Fibroblast of the conjunctiva (primary cell): ENCODE results near the gene ZNF784.
"Not testable (repeated sequence)": the region's sequence is repeated elsewhere in the genome, so short reads cannot be mapped to it uniquely, and the experiment has no call there.

Source experiments
- DNase-seq: peaks from one replicate; pipeline ENCODE4 v3.0.0-alpha.2; 2010; ENCODE audit warnings: low read depth

Gene ZNF784

DNA sequence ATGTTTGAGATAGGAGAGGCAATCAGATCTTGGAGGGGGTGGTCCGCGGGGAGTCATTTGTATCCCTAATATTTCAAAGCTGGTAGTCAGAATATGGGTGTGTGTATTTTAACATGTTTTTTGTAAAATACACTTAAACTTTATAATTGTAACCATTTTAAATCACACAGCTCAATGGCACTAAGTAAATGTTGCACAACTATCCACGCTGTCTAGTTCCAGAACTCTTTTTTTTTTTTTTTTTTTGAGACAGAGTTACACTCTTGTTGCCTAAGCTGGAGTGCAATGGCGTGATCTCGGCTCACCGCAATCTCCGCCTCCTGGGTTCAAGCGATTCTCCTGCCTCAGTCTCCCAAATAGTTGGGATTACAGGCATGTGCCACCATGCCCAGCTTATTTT is 40.5 kb downstream of the ZNF784 start:
- not testable (repeated sequence) for DNase-seq

DNA sequence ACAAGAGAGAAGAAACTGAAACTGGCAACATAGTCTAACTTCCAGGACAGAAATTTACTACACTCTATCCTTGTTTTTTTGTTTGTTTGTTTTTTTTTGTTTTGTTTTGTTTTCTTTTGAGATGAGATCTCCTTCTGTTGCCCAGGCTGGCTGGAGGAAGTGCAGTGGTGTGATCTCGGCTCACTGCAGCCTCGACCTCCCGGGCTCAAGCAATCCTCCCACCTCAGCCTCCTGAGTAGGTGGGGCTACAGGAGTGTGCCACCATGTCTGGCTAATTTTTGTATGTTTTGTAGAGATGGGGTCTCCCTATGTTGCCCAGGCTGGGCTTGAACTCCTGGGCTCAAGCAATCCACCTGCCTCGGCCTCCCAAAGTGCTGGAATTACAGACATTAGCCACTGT is 42.1 kb downstream of the ZNF784 start:
- DNase-seq: not testable (repeated sequence)

DNA sequence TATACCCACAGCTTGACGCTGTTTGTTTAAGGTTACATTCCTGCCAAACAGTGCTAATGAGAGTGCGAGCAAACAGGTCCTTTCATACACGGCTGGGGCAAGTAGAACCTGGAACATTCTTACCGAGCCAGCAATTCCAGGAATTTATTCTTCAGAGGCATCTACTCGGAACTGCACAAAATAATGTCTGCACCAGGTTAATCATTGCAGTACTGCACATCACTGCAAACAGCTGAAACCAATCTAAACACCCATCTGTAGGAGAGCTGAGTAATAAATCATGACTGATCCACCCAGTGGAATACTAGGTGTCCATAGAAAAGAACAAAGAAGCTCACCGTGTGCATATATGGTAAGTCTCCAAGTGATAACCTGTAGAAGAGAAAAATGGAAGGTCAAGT is 42.5 kb downstream of the ZNF784 start:
- no peak for DNase-seq

DNA sequence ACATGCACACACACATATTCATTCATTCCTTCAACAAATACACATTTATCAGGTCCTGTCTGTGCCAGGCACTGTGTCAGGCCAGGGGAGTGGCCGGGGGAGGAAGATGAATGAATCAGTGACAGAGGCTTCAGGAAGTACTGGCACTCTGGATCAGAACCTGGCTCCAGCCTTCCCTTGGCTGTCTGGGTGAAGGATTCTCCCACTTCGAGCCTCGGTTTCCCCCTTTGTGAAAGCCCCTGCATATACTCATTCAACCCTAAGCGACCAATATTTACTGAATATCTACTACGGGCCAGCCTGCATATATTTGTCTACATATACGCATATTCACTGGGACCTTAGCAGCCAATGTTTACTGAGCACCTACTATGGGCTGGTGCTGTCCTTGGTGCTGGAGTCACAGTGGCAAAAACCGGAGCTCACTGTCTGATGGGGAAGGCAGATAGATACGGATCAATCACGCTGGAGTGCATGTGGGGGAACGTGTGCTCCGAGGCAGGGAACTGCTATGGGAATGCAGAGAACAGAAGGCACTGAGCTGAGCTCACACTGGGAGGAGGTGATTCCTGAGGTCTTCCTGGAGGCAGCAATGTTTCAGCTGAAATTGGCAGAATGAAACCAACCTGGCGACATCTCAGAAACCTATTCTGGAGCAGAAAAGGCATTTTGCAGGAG is 43.1 kb downstream of the ZNF784 start:
- DNase-seq: no peak

DNA sequence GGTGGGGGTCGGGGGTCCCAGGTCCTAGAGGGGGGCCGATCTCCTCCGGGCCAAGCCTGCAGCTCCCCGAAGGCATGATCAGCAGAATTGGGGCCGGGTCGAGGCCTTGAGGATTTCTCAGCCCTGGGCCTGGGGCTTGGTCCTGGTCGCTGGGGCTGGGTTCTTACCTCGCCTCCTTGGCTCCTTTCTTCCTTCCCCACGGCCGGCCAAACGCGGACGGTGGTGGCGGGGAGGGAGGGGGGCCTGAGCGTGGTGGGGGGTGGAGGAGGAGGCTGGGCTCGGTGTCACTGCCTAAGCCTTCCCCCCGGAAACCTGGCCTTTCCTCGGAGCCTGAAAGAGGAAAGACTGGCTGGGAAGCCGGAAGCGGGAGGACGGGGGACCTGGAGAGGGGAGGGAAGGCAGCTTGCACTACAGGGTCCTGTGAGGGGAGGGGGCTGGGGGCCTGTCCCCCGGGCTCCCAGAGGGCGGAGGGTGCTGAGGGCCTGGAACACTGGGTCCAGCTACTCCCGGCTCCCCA is 43.7 kb downstream of the ZNF784 start, which contains the start of gene ZNF579:
Gene ZNF579 (minus strand): TSS at position 221 of the 517 bp plus-strand sequence. CDS start 1,209 bp downstream, outside the sequence.
- peak; percentile 73 for DNase-seq

DNA sequence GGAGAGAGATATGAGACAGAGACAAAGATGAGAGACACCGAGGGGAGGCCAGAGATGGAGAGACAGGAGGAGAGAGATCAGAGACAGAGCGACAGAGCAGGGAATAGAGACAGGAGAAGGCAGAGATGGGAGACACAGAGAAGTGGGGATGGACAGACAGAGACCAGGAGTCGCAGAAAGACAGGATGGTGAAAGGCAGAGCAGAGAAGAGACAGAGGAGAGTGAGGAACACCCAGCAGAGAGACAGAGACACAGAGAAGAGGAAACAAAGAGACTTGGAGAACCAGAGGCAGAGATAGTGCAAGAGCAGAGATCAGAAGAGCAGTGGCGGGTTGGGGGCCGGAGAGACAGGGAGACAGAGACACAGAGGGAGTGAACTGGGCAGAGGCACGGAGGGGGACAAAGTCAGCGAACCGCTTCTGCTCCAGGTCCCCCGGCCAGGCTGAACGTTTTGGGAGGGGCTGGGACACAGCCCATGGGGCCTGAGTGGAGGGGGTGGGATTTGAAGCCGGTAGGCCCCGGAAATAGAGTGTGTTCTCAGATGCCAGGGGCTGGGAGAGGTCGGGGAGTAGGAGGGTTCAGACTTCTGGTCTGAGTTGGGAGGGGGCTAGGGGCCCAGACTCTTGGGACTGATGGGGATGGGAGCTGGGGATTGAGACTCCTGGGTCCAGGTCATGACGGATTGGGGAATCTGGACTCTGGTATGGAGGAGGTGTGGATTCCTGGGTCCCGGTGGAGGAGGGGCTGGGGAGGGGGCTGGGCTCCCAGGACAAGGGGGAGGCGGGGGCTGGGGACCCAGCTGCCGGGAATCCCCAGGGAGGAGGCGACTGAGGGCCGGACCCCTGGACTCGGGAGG is 44.4 kb downstream of the ZNF784 start:
- DNase-seq: no peak

DNA sequence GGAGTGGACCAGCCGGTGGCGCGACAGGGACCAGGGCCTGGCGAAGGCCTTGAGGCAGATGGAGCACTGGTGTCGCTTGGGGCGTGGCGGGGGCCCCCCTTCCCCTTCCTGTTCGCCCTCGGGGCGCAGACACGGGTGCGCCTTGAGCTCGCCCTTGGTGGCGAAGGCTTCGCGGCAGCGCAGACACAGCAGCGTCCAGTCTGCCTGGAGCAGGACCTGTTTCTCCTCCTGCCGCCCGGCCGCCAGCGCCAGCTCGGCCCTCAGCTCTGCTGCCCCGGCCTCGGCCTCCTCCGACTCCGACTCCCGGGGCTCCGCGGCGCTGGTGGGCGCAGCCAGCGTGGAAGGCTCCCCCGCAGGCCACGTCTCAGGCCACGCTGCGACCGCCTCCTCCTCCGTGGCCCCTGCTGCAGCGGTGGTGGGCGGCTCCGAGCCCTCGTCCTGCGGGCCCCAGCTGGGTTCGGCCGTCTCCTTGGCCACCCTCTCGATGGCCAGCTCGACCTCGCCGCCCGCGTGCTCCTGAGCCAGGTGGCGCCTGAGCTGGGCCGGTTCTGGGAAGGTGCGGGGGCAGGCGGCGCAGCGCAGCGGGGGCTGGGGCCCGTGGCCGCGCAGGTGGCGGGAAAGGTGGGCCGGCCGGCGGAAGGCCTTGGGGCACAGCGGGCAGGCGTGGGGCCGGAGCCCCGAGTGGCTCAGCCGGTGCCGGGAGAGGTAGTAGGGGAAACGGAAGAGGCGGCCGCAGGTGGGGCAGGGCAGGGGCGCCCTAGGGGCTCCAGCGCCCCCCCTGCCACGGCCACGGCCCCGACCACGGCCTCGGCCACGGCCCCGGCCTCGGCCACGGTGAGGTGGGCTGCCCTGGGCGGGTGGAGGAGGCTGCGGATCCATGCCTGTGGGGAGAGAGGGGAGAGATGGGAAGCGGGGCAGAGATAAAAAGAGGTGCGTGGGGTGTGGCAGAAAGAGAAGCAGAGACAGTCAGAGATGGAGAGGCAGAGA is 45.3 kb downstream of the ZNF784 start:
- no peak for DNase-seq

DNA sequence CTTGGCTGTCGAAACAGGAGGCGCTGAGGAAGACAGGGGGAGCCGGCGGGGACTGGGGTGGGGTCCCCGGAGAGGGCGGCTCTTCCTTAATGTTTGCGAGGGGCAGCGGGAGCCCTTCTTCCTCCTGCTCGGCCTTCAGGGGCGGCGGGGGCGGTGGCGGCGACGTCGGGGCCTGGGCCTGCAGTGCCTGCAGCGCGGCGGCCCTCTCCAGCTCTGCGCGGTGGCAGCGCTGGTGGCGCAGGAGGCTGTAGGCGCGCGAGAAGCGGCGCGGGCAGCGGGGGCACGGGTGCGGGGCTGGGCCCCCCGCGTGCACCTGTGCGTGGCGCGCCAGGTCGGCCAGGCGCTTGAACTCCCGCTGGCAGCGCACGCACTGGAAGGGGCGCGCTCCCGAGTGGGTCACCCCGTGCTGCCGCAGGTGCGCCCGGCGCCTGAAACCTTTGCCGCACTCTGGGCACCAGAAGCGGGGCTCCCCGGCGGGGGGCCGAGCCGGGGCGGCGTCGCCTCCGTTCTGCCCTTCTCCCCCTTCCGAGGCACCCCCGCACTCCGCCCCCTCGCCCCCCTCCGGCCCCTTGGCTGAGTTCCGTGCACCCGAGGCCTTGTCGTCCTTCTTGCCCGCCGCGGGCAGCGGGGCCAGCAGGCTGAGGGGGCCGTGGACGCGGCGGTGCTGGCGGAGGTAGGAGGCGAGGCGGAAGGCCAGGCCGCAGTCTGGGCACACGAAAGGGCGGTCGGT is 46.2 kb downstream of the ZNF784 start:
- no peak for DNase-seq

DNA sequence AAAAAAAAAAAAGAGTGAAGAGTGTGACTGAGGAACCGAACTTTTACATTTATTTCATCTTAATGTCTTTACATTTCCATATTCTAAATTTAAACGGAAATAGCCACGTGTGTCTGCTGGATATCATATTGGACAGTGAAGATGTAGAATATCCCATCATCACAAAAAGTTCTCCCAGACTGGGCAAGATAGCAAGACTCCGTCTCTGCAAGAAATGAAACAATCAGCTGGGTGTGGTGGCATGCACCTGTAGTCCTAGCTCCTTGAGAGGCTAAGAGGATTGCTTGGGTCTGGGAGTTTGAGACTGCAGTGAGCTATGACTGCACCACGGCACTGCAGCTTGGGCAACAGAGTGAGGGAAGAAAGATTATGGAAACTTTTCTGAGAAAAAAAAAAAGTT is 47.6 kb downstream of the ZNF784 start:
- DNase-seq: no peak

DNA sequence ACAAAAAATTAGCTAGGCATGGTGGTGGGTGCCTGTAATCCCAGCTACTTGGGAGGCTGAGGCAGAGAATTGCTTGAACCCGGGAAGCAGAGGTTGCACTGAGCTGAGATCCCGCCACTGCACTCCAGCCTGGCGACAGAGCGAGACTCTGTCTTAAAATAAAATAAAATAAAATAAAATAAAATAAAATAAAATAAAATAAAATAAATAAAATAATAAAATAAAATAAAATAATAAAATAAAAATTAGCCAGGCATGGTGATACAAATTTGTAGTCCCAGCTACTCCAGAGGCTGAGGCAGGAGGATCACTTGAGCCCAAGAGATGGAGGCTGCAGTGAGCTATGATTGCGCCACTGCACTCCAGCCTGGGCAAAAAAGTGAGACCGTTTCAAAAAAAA is 50.4 kb downstream of the ZNF784 start:
- DNase-seq: not testable (repeated sequence)
